Upper lobe of left lung (tissue), 4 donors: ENCODE data around the gene OFD1.
"Not testable (repeated sequence)": the region's sequence is repeated elsewhere in the genome, so short reads cannot be mapped to it uniquely, and the experiment has no call there.

Experiments used
- EP300 ChIP-seq, 4 donors: sonication (generic); formaldehyde crosslinking; IDR thresholded peaks; one replicate each; pipeline ENCODE4 v1.5.1; 2017; ENCODE audit warnings: antibody characterized with exemption in 4 of 4, control low read depth in 2 of 4
- POLR2A ChIP-seq, 4 donors: fragments of 450-650 bp; IDR thresholded peaks; one replicate each; pipeline ENCODE4 v1.5.1; 2016 to 2017; ENCODE audit warnings: antibody characterized with exemption in 4 of 4, mild to moderate bottlenecking in 2 of 4
- POLR2AphosphoS5 ChIP-seq, 2 donors: sonication (generic); formaldehyde crosslinking; IDR thresholded peaks; one replicate each; pipeline ENCODE4 v1.5.1; 2017; ENCODE audit warnings: antibody characterized with exemption in 2 of 2
- TF ChIP-seq, protein P1 (sequence below), 6 experiments: fragments of 450-650 bp in 4 of 6; fragments of 200-600 bp in 2 of 6; sonication (generic) in 2 of 6; IDR thresholded peaks; one replicate each; pipeline ENCODE4 v1.5.1; 2016 to 2019; ENCODE audit warnings: antibody characterized with exemption in 6 of 6

DNA sequence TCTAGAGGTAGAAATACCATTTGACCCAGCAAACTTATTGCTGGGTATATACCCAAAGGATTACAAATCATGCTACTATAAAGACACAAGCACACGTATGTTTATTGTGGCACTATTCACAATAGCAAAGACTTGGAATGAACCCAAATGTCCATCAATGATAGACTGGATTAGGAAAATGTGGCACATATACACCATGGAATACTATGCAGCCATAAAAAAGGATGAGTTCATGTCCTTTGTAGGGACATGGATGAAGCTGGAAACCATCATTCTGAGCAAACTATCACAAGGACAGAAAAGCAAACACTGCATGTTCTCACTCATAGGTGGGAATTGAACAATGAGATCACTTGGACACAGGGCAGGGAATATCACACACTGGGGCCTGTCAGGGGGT lies 4.0 kb upstream of the OFD1 start:
- TF ChIP-seq, protein P1, sequence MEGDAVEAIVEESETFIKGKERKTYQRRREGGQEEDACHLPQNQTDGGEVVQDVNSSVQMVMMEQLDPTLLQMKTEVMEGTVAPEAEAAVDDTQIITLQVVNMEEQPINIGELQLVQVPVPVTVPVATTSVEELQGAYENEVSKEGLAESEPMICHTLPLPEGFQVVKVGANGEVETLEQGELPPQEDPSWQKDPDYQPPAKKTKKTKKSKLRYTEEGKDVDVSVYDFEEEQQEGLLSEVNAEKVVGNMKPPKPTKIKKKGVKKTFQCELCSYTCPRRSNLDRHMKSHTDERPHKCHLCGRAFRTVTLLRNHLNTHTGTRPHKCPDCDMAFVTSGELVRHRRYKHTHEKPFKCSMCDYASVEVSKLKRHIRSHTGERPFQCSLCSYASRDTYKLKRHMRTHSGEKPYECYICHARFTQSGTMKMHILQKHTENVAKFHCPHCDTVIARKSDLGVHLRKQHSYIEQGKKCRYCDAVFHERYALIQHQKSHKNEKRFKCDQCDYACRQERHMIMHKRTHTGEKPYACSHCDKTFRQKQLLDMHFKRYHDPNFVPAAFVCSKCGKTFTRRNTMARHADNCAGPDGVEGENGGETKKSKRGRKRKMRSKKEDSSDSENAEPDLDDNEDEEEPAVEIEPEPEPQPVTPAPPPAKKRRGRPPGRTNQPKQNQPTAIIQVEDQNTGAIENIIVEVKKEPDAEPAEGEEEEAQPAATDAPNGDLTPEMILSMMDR (IDR thresholded peaks at IDR 0.05) = not testable (repeated sequence)
- TF ChIP-seq POLR2A, POLR2AphosphoS5, EP300 (IDR thresholded peaks at IDR 0.05): not testable (repeated sequence)
